Peyer's patch (tissue), 4 donors: ENCODE data around the gene ITLN1. TPM values are rescaled to one million over a fixed set of nuclear protein-coding genes. Genes with fewer than 3 reads are reported as not detected.
"Not testable (repeated sequence)": the region's sequence is repeated elsewhere in the genome, so short reads cannot be mapped to it uniquely, and the experiment has no call there.

Experiments
- DNase-seq, 3 donors: peaks; one replicate each; pipeline ENCODE4 v3.0.0-alpha.2; 2017 to 2019
- H3K27ac ChIP-seq, 4 donors: fragments of 200-600 bp; sonication (generic); one replicate each; pipeline ENCODE4 v1.5.1; 2016 to 2019
- H3K27me3 ChIP-seq, 2 donors: fragments of 200-600 bp; sonication (generic); one replicate each; pipeline ENCODE4 v1.5.1; 2019
- H3K36me3 ChIP-seq, 3 donors: fragments of 200-600 bp; sonication (generic); one replicate each; pipeline ENCODE4 v1.5.1; 2016 to 2019
- H3K4me1 ChIP-seq, 4 donors: fragments of 200-600 bp; sonication (generic); one replicate each; pipeline ENCODE4 v1.5.1; 2016 to 2019
- H3K4me3 ChIP-seq, 4 donors: fragments of 200-600 bp; sonication (generic); 1 replicate in 3 of 4; 2 replicates in 1 of 4; pipeline ENCODE4 v1.5.1; 2016 to 2019; ENCODE audit warnings: mild to moderate bottlenecking in 1 of 4
- H3K9me3 ChIP-seq, 4 donors: fragments of 200-600 bp; sonication (generic); one replicate each; pipeline ENCODE4 v1.5.1; 2016 to 2019; ENCODE audit warnings: mild to moderate bottlenecking in 1 of 4
- CTCF ChIP-seq, 6 experiments: fragments of 450-650 bp in 4 of 6; fragments of 200-600 bp in 2 of 6; sonication (generic) in 1 of 6; IDR thresholded peaks; one replicate each; pipeline ENCODE4 v1.5.1; 2017 to 2019; ENCODE audit warnings: antibody characterized with exemption in 6 of 6, mild to moderate bottlenecking in 3 of 6, moderate library complexity in 1 of 6
- POLR2A ChIP-seq, 2 donors: fragments of 450-650 bp; IDR thresholded peaks; one replicate each; pipeline ENCODE4 v1.5.1; 2017; ENCODE audit warnings: antibody characterized with exemption in 2 of 2, mild to moderate bottlenecking in 2 of 2, moderate library complexity in 2 of 2
- total RNA-seq, 4 donors: library from RNA; depleted of rRNA; stranded (reverse); fragments of >200 nt; gene quantifications; one replicate each; pipeline ENCODE4 v1.1.0, GENCODE V29; 2016

Gene ITLN1
- total RNA-seq, 4 donors from 2014 or later = 14.4 to 45.0 (median 24.5) TPM

GRCh38 chr1:160887071-160887470 is 2.1 kb upstream of the ITLN1 start:
- no peak overlapping the region for H3K4me3 ChIP-seq
- DNase-seq = no peak

GRCh38 chr1:160884579-160884978 is 401 bp downstream of the ITLN1 start:
- Histone ChIP-seq H3K9me3 (no peaks in the 10 kb centered on the region), H3K4me3 (no peak overlapping the region), H3K27me3 (no peaks in the 10 kb centered on the region), H3K36me3 (no peaks in the 10 kb centered on the region), H3K27ac (no peak overlapping the region), H3K4me1 (no peaks in the 10 kb centered on the region)
- DNase-seq = no peak
- no peak for TF ChIP-seq POLR2A (IDR thresholded peaks at IDR 0.05)
- peak in 5 of 6 experiments; percentile 31 to 68 (median 37) for TF ChIP-seq CTCF (IDR thresholded peaks at IDR 0.05)

More at GRCh38 chr1:160887071-160887470, 2.1 kb upstream of the ITLN1 start:
- Histone ChIP-seq H3K4me1 (no peaks in the 10 kb centered on the region), H3K27me3 (no peaks in the 10 kb centered on the region), H3K9me3 (no peaks in the 10 kb centered on the region), H3K27ac (no peak overlapping the region), H3K36me3 (no peaks in the 10 kb centered on the region)
- TF ChIP-seq POLR2A (IDR thresholded peaks at IDR 0.05) = no peak
- TF ChIP-seq CTCF (IDR thresholded peaks at IDR 0.05) = no peak

- Histone ChIP-seq H3K27ac (no peak overlapping the region), H3K27me3 (no peaks in the 10 kb centered on the region), H3K4me1 (no peaks in the 10 kb centered on the region), H3K36me3 (no peaks in the 10 kb centered on the region), H3K4me3 (no peak overlapping the region), H3K9me3 (no peaks in the 10 kb centered on the region)
- no peak for DNase-seq
- TF ChIP-seq POLR2A (IDR thresholded peaks at IDR 0.05) (no peak), CTCF (IDR thresholded peaks at IDR 0.05) (no peak)
These were observed 1.1 kb downstream of the ITLN1 start for GRCh38 chr1:160883581-160884513.

GRCh38 chr1:160882582-160882981 is 2.4 kb downstream of the ITLN1 start:
- TF ChIP-seq CTCF (IDR thresholded peaks at IDR 0.05) (no peak), POLR2A (IDR thresholded peaks at IDR 0.05) (no peak)
- no peak for DNase-seq
- H3K4me1 ChIP-seq = no peaks in the 10 kb centered on the region
- H3K36me3 ChIP-seq = no peaks in the 10 kb centered on the region
- H3K27me3 ChIP-seq = no peaks in the 10 kb centered on the region
- no peak overlapping the region for H3K27ac ChIP-seq
- no peaks in the 10 kb centered on the region for H3K9me3 ChIP-seq
- H3K4me3 ChIP-seq = no peak overlapping the region

GRCh38 chr1:160881264-160881663 is 3.7 kb downstream of the ITLN1 start:
- H3K27me3 ChIP-seq, DNase-seq, H3K36me3 ChIP-seq, H3K4me1 ChIP-seq, H3K27ac ChIP-seq, H3K4me3 ChIP-seq, H3K9me3 ChIP-seq: not testable (repeated sequence)

- no peak for DNase-seq
- TF ChIP-seq CTCF (IDR thresholded peaks at IDR 0.05) (no peak), POLR2A (IDR thresholded peaks at IDR 0.05) (no peak)
- H3K4me3 ChIP-seq = no peak overlapping the region
These were observed 4.8 kb downstream of the ITLN1 start for GRCh38 chr1:160880216-160880615.

More at GRCh38 chr1:160880216-160880615, 4.8 kb downstream of the ITLN1 start:
- no peaks in the 10 kb centered on the region for H3K27me3 ChIP-seq
- H3K27ac ChIP-seq = no peak overlapping the region
- no peaks in the 10 kb centered on the region for H3K9me3 ChIP-seq
- H3K36me3 ChIP-seq = no peaks in the 10 kb centered on the region
- H3K4me1 ChIP-seq = no peaks in the 10 kb centered on the region
